Upper lobe of left lung (tissue), 4 donors: Measurements from ENCODE around the gene TRIM52.

Source experiments
- CTCF ChIP-seq, 6 experiments: fragments of 450-650 bp in 4 of 6; fragments of 200-600 bp in 2 of 6; sonication (generic) in 2 of 6; IDR thresholded peaks; one replicate each; pipeline ENCODE4 v1.5.1; 2016 to 2019; ENCODE audit warnings: antibody characterized with exemption in 6 of 6
- POLR2AphosphoS5 ChIP-seq, 2 donors: sonication (generic); formaldehyde crosslinking; IDR thresholded peaks; one replicate each; pipeline ENCODE4 v1.5.1; 2017; ENCODE audit warnings: antibody characterized with exemption in 2 of 2

GRCh38 chr5:181207960-181208253 lies 53.0 kb downstream of the TRIM52 start:
- no peak for TF ChIP-seq CTCF (IDR thresholded peaks at IDR 0.05)
- TF ChIP-seq POLR2AphosphoS5 (IDR thresholded peaks at IDR 0.05) = no peak
